HEK293T (cell line): Measurements from ENCODE around the gene ANKS6.

ENCODE experiments used
- ARNT ChIP-seq: fragments of 450-650 bp; IDR thresholded peaks from 2 replicates; pipeline ENCODE4 v1.6.1; 2017; ENCODE audit warnings: mild to moderate bottlenecking
- BHLHE40 ChIP-seq: fragments of 450-650 bp; IDR thresholded peaks from 2 replicates; pipeline ENCODE4 v1.6.1; 2016; ENCODE audit warnings: mild to moderate bottlenecking, moderate library complexity, borderline replicate concordance
- HDGF ChIP-seq: fragments of 450-650 bp; IDR thresholded peaks from 2 replicates; pipeline ENCODE4 v1.6.1; 2017; ENCODE audit warnings: antibody characterized with exemption, borderline replicate concordance
- NFRKB ChIP-seq: fragments of 450-650 bp; IDR thresholded peaks from 2 replicates; pipeline ENCODE4 v1.6.1; 2016; ENCODE audit warnings: mild to moderate bottlenecking, moderate library complexity
- SP1 ChIP-seq: fragments of 450-650 bp; IDR thresholded peaks from 2 replicates; pipeline ENCODE4 v1.6.1; 2017
- SUZ12 ChIP-seq: fragments of 450-650 bp; IDR thresholded peaks from 2 replicates; pipeline ENCODE4 v1.6.1; 2016; ENCODE audit warnings: mild to moderate bottlenecking

- no peak for TF ChIP-seq HDGF
- no peak for TF ChIP-seq SUZ12
- no peak for TF ChIP-seq NFRKB
- no peak for TF ChIP-seq SP1
- TF ChIP-seq BHLHE40, result no peak
- no peak for TF ChIP-seq ARNT
These were observed 52.3 kb downstream of the ANKS6 start for GRCh38 chr9:98743818-98744611.
